GM21447 (cell line): ENCODE data around the gene ATP13A2.

Source experiments
- ATAC-seq: cut with Tn5 transposase; IDR thresholded peaks from one replicate; pipeline ENCODE4 v1.9.1; 2021; ENCODE audit not compliant: unreplicated experiment

ATP13A2 gene

GRCh38 chr1:17004466-17005364 lies 7.0 kb downstream of the ATP13A2 start:
- no peak for ATAC-seq

GRCh38 chr1:17002524-17002902 lies 9.2 kb downstream of the ATP13A2 start:
- ATAC-seq, result no peak

- ATAC-seq, result no peak
These were observed 9.8 kb downstream of the ATP13A2 start for GRCh38 chr1:17001760-17002523.

- no peak for ATAC-seq
These were observed 11.9 kb downstream of the ATP13A2 start for GRCh38 chr1:16999863-17000262.

GRCh38 chr1:16998589-16998988 lies 13.1 kb downstream of the ATP13A2 start:
- no peak for ATAC-seq

GRCh38 chr1:16996845-16997244 lies 14.9 kb downstream of the ATP13A2 start:
- no peak for ATAC-seq

- no peak for ATAC-seq
These were observed 18.1 kb downstream of the ATP13A2 start for GRCh38 chr1:16993521-16994038.

GRCh38 chr1:16992675-16993074 lies 19.1 kb downstream of the ATP13A2 start:
- ATAC-seq, result no peak

- ATAC-seq, result no peak
These were observed 19.6 kb downstream of the ATP13A2 start for GRCh38 chr1:16992102-16992501.

- no peak for ATAC-seq
These were observed 20.2 kb downstream of the ATP13A2 start for GRCh38 chr1:16991571-16991970.

GRCh38 chr1:16989676-16990391 lies 21.9 kb downstream of the ATP13A2 start:
- no peak for ATAC-seq

- ATAC-seq, result no peak
These were observed 23.5 kb downstream of the ATP13A2 start for GRCh38 chr1:16988210-16988609.

- ATAC-seq, result no peak
These were observed 24.8 kb downstream of the ATP13A2 start for GRCh38 chr1:16986962-16987361.

GRCh38 chr1:16986560-16986959 lies 25.2 kb downstream of the ATP13A2 start:
- no peak for ATAC-seq

GRCh38 chr1:16986113-16986512 lies 25.6 kb downstream of the ATP13A2 start:
- ATAC-seq, result no peak

GRCh38 chr1:16984717-16985116 lies 27.0 kb downstream of the ATP13A2 start:
- no peak for ATAC-seq

GRCh38 chr1:16983649-16984048 lies 28.1 kb downstream of the ATP13A2 start:
- no peak for ATAC-seq

- no peak for ATAC-seq
These were observed 28.8 kb downstream of the ATP13A2 start for GRCh38 chr1:16982902-16983301.

- ATAC-seq, result no peak
These were observed 30.4 kb downstream of the ATP13A2 start for GRCh38 chr1:16981269-16981849.

GRCh38 chr1:16980473-16981268 lies 31.1 kb downstream of the ATP13A2 start, which contains the start of gene MFAP2:
Gene MFAP2, minus strand, starts transcription at chr1:16980620. Its CDS starts 2,347 bp downstream, at chr1:16978273.
- ATAC-seq, result no peak
